ENCODE data around the gene MED16.

The MED16 gene

DNA sequence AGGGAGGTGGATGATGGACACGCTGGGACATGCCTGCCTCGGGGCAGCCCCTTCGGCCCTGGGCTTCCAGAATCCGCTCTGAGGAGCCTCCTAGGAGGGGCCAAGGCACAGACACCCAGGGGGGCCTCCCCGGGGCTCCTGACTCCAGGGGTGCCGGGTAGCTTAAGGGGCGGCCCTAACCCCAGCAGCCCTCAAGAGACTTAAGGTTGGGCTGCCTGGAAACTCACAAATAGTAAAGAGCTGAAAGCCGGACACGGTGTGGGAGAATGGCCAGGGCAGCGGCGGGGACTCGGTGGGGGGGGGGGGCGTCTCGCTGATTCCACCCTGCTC lies 40.5 kb upstream of the MED16 start:
- H3K23ac ChIP-seq (ENCODE audit: low read length in 2 of 2) = no peak overlapping the region
- no peak overlapping the region for H2AFZ ChIP-seq (ENCODE audit: low read depth, low read length)
- peak overlapping the region in 1 of 2 experiments; percentile 31 for H3K4me3 ChIP-seq (ENCODE audit: insufficient read depth in 1 of 2, low read depth in 1 of 2, low read length in 2 of 2)
- peak overlapping the region; percentile 74 for H4K8ac ChIP-seq (ENCODE audit: low read length)
- H2BK12ac ChIP-seq (ENCODE audit: low read length in 2 of 2) = peak overlapping the region; percentile 61 to 91
- H3K18ac ChIP-seq (ENCODE audit: low read depth in 1 of 2, low read length in 2 of 2) = peak overlapping the region; percentile 85 to 96
- H4K91ac ChIP-seq (ENCODE audit: low read length) = peak overlapping the region; percentile 91
- peak overlapping the region; percentile 96 to 99 for H3K4ac ChIP-seq (ENCODE audit: low read depth in 1 of 2, low read length in 2 of 2)
- H2BK15ac ChIP-seq (ENCODE audit: low read depth, poor library complexity, severe bottlenecking) = peak overlapping the region; percentile 98
- WGBS = 18% methylated on average over 12 of the region's 14 CpGs
- no peaks in the 10 kb centered on the region for H3K9me3 ChIP-seq (ENCODE audit: control insufficient read depth, low read length)
- H3K79me1 ChIP-seq (replicated peaks; ENCODE audit: low read length, poor library complexity, severe bottlenecking) = no peaks in the 10 kb centered on the region
- H3K4me2 ChIP-seq (ENCODE audit: low read length, poor library complexity, severe bottlenecking) = peak overlapping the region; percentile 60
- H3K4me1 ChIP-seq (ENCODE audit: control insufficient read depth, insufficient read depth, low read depth, low read length) = peaks cover 51% of the 10 kb centered on the region
- peaks cover 37 to 88% of the 10 kb centered on the region in 2 experiments for H3K36me3 ChIP-seq (ENCODE audit: control insufficient read depth in 1 of 2, insufficient read depth in 2 of 2, low read depth in 1 of 2, low read length in 2 of 2)
- H2BK120ac ChIP-seq (ENCODE audit: low read depth, low read length) = peak overlapping the region; percentile 100
- peak overlapping the region in 1 of 2 experiments; percentile 97 for H3K14ac ChIP-seq (ENCODE audit: low read length in 2 of 2)
- no peak for DNase-seq
- H2AK5ac ChIP-seq (ENCODE audit: low read length, severe bottlenecking) = peak overlapping the region; percentile 98
- H3K9ac ChIP-seq (ENCODE audit: low read length) = peak overlapping the region; percentile 81
- no peaks in the 10 kb centered on the region for H3K27me3 ChIP-seq (ENCODE audit: control insufficient read depth in 1 of 2, insufficient read depth in 1 of 2, low read length in 2 of 2)
- H3K27ac ChIP-seq (ENCODE audit: low read length, poor library complexity, severe bottlenecking) = peak overlapping the region; percentile 99
- peak overlapping the region; percentile 96 for H2BK5ac ChIP-seq (ENCODE audit: low read depth, low read length, poor library complexity, severe bottlenecking)

DNA sequence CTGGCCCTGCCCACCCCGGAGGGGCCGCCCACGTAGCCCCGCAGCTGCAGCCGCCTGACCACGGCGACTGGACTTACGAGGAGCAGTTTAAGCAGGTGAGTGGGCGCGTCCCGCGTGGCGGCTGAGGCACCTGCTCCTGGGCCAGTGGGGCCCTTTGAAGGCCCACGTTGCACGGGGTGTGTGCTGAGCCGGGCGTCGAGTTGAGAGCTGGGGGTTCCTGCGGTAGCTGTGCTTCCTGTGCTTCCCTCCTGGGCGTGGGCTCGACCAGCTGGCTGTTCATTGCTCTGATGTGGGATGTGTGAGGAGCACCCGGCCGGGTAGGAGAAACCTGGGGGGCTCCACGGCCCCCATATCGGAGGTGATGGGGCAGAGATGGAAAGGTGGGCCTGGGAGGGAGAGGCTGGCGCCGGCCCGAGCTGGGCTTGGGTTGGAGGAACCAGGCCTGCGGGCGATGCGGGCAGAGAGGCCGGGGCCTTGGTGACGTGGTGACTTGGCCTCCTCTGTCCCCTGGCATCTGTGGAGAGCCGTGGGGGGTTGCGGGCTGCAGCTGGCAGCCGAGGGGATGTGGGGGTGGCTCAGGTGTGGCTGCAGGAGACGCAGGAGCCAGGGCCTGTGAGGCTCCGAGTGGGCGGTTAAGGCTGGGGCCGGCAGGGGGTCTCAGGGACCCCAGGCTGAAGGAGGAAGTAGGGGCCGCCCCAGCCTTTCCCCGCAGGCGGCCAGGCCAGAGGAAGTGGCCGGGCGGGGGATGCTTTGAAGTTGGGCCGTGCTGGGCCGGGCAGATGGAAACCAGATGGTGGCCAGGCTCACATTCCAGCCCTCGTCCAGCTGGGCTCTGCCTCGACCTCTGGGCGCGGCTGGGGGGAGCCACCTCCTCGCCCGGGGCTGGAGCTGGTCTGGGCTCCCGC lies 39.9 kb upstream of the MED16 start:
- Histone ChIP-seq H2BK5ac (ENCODE audit: low read depth, low read length, poor library complexity, severe bottlenecking) (peak overlapping the region; percentile 99), H3K27ac (ENCODE audit: low read length, poor library complexity, severe bottlenecking) (peak overlapping the region; percentile 99), H2BK12ac (ENCODE audit: low read length in 2 of 2) (peak overlapping the region; percentile 49 to 96), H4K8ac (ENCODE audit: low read length) (peak overlapping the region; percentile 99), H3K4me3 (ENCODE audit: insufficient read depth in 1 of 2, low read depth in 1 of 2, low read length in 2 of 2) (peak overlapping the region in 1 of 2 experiments; percentile 64), H3K36me3 (ENCODE audit: control insufficient read depth in 1 of 2, insufficient read depth in 2 of 2, low read depth in 1 of 2, low read length in 2 of 2) (peaks cover 30 to 83% of the 10 kb centered on the region in 2 experiments), H3K27me3 (ENCODE audit: control insufficient read depth in 1 of 2, insufficient read depth in 1 of 2, low read length in 2 of 2) (no peaks in the 10 kb centered on the region), H2AK5ac (ENCODE audit: low read length, severe bottlenecking) (peak overlapping the region; percentile 91), H3K23ac (ENCODE audit: low read length in 2 of 2) (peak overlapping the region in 1 of 2 experiments; percentile 94), H3K4me2 (ENCODE audit: low read length, poor library complexity, severe bottlenecking) (peak overlapping the region; percentile 60), H4K91ac (ENCODE audit: low read length) (peak overlapping the region; percentile 90), H3K4me1 (ENCODE audit: control insufficient read depth, insufficient read depth, low read depth, low read length) (peaks cover 52% of the 10 kb centered on the region), H3K4ac (ENCODE audit: low read depth in 1 of 2, low read length in 2 of 2) (peak overlapping the region; percentile 62 to 99), H3K9ac (ENCODE audit: low read length) (peak overlapping the region; percentile 81), H2AFZ (ENCODE audit: low read depth, low read length) (no peak overlapping the region), H3K9me3 (ENCODE audit: control insufficient read depth, low read length) (no peaks in the 10 kb centered on the region), H2BK15ac (ENCODE audit: low read depth, poor library complexity, severe bottlenecking) (peak overlapping the region; percentile 82), H3K18ac (ENCODE audit: low read depth in 1 of 2, low read length in 2 of 2) (peak overlapping the region; percentile 98 to 100), H3K79me1 (replicated peaks; ENCODE audit: low read length, poor library complexity, severe bottlenecking) (no peaks in the 10 kb centered on the region), H2BK120ac (ENCODE audit: low read depth, low read length) (peak overlapping the region; percentile 100), H3K14ac (ENCODE audit: low read length in 2 of 2) (peak overlapping the region in 1 of 2 experiments; percentile 93)
- DNase-seq = peak; percentile 95
- WGBS = 21% methylated on average over 48 of the region's 54 CpGs

DNA sequence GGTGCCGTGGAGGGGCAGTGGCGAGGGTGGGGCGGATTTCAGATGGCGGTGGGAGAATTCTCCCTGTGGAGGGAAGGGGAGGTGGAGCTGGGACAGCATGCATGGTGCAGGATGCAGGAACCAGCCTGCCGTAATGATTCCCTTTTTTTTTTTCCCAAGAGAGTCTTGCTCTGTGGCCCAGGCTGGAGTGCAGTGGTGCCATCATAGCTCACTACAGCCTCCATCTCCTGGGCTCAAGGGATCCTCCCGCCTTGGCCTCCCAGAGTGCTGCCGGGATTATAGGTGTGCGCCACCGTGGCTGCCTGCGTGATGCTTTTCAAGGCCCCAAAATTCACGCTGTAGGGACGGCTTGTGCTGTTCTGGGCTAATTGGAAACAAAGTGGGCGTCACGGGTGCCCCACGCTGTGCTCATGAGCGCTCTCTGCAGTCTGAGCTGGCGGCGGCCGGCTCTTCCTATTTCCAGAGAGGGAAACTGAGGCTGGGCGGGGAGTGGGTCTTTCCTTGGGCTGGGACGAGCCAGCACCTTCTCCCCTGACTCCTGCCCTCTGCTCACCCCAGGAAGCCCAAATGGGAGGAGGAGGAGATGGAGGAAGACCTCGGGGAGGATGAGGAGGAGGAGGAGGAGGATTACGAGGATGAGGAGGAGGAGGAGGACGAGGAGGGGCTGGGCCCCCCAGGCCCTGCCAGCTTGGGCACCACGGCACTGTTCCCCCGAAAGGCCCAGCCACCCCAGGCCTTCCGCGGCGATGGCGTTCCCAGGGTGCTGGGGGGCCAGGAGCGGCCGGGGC lies 39.1 kb upstream of the MED16 start:
- Histone ChIP-seq H3K4me3 (ENCODE audit: insufficient read depth in 1 of 2, low read depth in 1 of 2, low read length in 2 of 2) (peak overlapping the region in 1 of 2 experiments; percentile 64), H3K9me3 (ENCODE audit: control insufficient read depth, low read length) (no peaks in the 10 kb centered on the region), H2AFZ (ENCODE audit: low read depth, low read length) (no peak overlapping the region), H2BK5ac (ENCODE audit: low read depth, low read length, poor library complexity, severe bottlenecking) (peak overlapping the region; percentile 99), H3K36me3 (ENCODE audit: control insufficient read depth in 1 of 2, insufficient read depth in 2 of 2, low read depth in 1 of 2, low read length in 2 of 2) (peaks cover 26 to 77% of the 10 kb centered on the region in 2 experiments), H3K4me1 (ENCODE audit: control insufficient read depth, insufficient read depth, low read depth, low read length) (peaks cover 52% of the 10 kb centered on the region), H3K18ac (ENCODE audit: low read depth in 1 of 2, low read length in 2 of 2) (peak overlapping the region; percentile 98 to 100), H3K14ac (ENCODE audit: low read length in 2 of 2) (peak overlapping the region in 1 of 2 experiments; percentile 84), H3K4ac (ENCODE audit: low read depth in 1 of 2, low read length in 2 of 2) (peak overlapping the region; percentile 62 to 99), H3K9ac (ENCODE audit: low read length) (no peak overlapping the region), H2AK5ac (ENCODE audit: low read length, severe bottlenecking) (peak overlapping the region; percentile 91), H4K91ac (ENCODE audit: low read length) (peak overlapping the region; percentile 90), H3K27ac (ENCODE audit: low read length, poor library complexity, severe bottlenecking) (peak overlapping the region; percentile 83), H3K4me2 (ENCODE audit: low read length, poor library complexity, severe bottlenecking) (peak overlapping the region; percentile 54), H2BK120ac (ENCODE audit: low read depth, low read length) (peak overlapping the region; percentile 94), H4K8ac (ENCODE audit: low read length) (peak overlapping the region; percentile 99), H3K23ac (ENCODE audit: low read length in 2 of 2) (peak overlapping the region in 1 of 2 experiments; percentile 94), H2BK12ac (ENCODE audit: low read length in 2 of 2) (peak overlapping the region; percentile 49 to 96), H3K27me3 (ENCODE audit: control insufficient read depth in 1 of 2, insufficient read depth in 1 of 2, low read length in 2 of 2) (no peaks in the 10 kb centered on the region), H2BK15ac (ENCODE audit: low read depth, poor library complexity, severe bottlenecking) (peak overlapping the region; percentile 82), H3K79me1 (replicated peaks; ENCODE audit: low read length, poor library complexity, severe bottlenecking) (no peaks in the 10 kb centered on the region)
- WGBS = 88% methylated on average over 27 of the region's 32 CpGs
- DNase-seq = peak; percentile 28

DNA sequence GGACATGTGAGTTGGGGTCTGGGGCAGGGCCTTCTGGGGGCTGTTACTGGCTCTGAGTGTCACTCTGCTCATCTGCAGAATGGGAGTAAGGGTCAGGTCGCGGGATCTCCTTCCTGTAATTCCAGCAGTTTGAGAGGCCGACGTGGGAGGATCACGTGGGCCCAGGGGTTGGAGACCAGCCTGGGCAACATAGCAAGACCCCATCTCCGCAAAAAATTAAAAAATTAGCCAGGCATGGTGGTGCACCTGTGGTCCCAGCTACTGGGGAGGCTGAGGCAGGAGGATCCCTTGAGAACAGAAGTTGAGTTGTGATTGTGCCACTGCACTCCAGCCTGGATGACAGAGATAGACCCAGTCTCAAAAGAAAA lies 36.9 kb upstream of the MED16 start:
- Histone ChIP-seq H3K4me3 (ENCODE audit: insufficient read depth in 1 of 2, low read depth in 1 of 2, low read length in 2 of 2) (no peak overlapping the region), H3K9me3 (ENCODE audit: control insufficient read depth, low read length) (no peaks in the 10 kb centered on the region), H2BK12ac (ENCODE audit: low read length in 2 of 2) (no peak overlapping the region), H4K8ac (ENCODE audit: low read length) (no peak overlapping the region), H3K79me1 (replicated peaks; ENCODE audit: low read length, poor library complexity, severe bottlenecking) (no peaks in the 10 kb centered on the region), H3K23ac (ENCODE audit: low read length in 2 of 2) (no peak overlapping the region), H3K4ac (ENCODE audit: low read depth in 1 of 2, low read length in 2 of 2) (no peak overlapping the region), H3K27ac (ENCODE audit: low read length, poor library complexity, severe bottlenecking) (peak overlapping the region; percentile 16), H3K18ac (ENCODE audit: low read depth in 1 of 2, low read length in 2 of 2) (no peak overlapping the region), H3K4me2 (ENCODE audit: low read length, poor library complexity, severe bottlenecking) (no peak overlapping the region), H2BK15ac (ENCODE audit: low read depth, poor library complexity, severe bottlenecking) (no peak overlapping the region), H3K14ac (ENCODE audit: low read length in 2 of 2) (no peak overlapping the region), H3K27me3 (ENCODE audit: control insufficient read depth in 1 of 2, insufficient read depth in 1 of 2, low read length in 2 of 2) (no peaks in the 10 kb centered on the region), H2AK5ac (ENCODE audit: low read length, severe bottlenecking) (no peak overlapping the region), H3K4me1 (ENCODE audit: control insufficient read depth, insufficient read depth, low read depth, low read length) (peaks cover 47% of the 10 kb centered on the region), H3K9ac (ENCODE audit: low read length) (no peak overlapping the region), H3K36me3 (ENCODE audit: control insufficient read depth in 1 of 2, insufficient read depth in 2 of 2, low read depth in 1 of 2, low read length in 2 of 2) (peaks cover 22 to 56% of the 10 kb centered on the region in 2 experiments), H2BK120ac (ENCODE audit: low read depth, low read length) (no peak overlapping the region), H2BK5ac (ENCODE audit: low read depth, low read length, poor library complexity, severe bottlenecking) (no peak overlapping the region), H2AFZ (ENCODE audit: low read depth, low read length) (no peak overlapping the region), H4K91ac (ENCODE audit: low read length) (no peak overlapping the region)
- 96% methylated on average over 6 of the region's 6 CpGs for WGBS
- DNase-seq = no peak

Measured in mesenchymal stem cell (in vitro differentiated cells and primary cell).